WTC11 (cell line): ENCODE data around the gene GALR3. TPM values are rescaled to one million over a fixed set of nuclear protein-coding genes. Genes with fewer than 3 reads are reported as not detected.
A peak's percentile ranks its signal among the peaks of the same experiment; 100 is the strongest.

Experiments used
- FOXP1 ChIP-seq: sonication (generic); formaldehyde crosslinking; IDR thresholded peaks from 2 replicates; pipeline ENCODE4 v1.8.0; 2022; ENCODE audit warnings: missing genetic modification reagents, mild to moderate bottlenecking, moderate library complexity, borderline replicate concordance
- MYBL2 ChIP-seq: sonication (generic); formaldehyde crosslinking; IDR thresholded peaks from 2 replicates; pipeline ENCODE4 v1.8.1; 2023; ENCODE audit warnings: mild to moderate bottlenecking, moderate library complexity, missing genetic modification reagents
- NFE2L1 ChIP-seq: sonication (generic); formaldehyde crosslinking; IDR thresholded peaks from 2 replicates; pipeline ENCODE4 v1.8.1; 2023; ENCODE audit warnings: missing genetic modification reagents
- OVOL2 ChIP-seq: fragments of 250-450 bp; sonication (Bioruptor Pico); IDR thresholded peaks from 2 replicates; pipeline ENCODE4 v1.9.0; 2021; ENCODE audit warnings: mild to moderate bottlenecking, borderline replicate concordance
- RELA ChIP-seq: sonication (generic); formaldehyde crosslinking; IDR thresholded peaks from 2 replicates; pipeline ENCODE4 v1.8.1; 2022; ENCODE audit warnings: missing genetic modification reagents, mild to moderate bottlenecking, borderline replicate concordance
- SMAD3 ChIP-seq: sonication (generic); formaldehyde crosslinking; IDR thresholded peaks from 2 replicates; pipeline ENCODE4 v1.8.0; 2022; ENCODE audit warnings: missing genetic modification reagents, mild to moderate bottlenecking, borderline replicate concordance
- TP53 ChIP-seq: sonication (generic); formaldehyde crosslinking; IDR thresholded peaks from 2 replicates; pipeline ENCODE4 v1.8.1; 2023; ENCODE audit warnings: mild to moderate bottlenecking, missing genetic modification reagents
- ZBTB21 ChIP-seq: sonication (generic); formaldehyde crosslinking; IDR thresholded peaks from 2 replicates; pipeline ENCODE4 v1.8.1; 2023; ENCODE audit warnings: mild to moderate bottlenecking, missing genetic modification reagents, borderline replicate concordance
- ZNF138 ChIP-seq: sonication (generic); formaldehyde crosslinking; conservative IDR thresholded peaks from 2 replicates; pipeline ENCODE4 v1.8.1; 2022; ENCODE audit warnings: mild to moderate bottlenecking, moderate library complexity, missing genetic modification reagents
- ZNF423 ChIP-seq: fragments of 250-450 bp; sonication (Bioruptor Pico); IDR thresholded peaks from 2 replicates; pipeline ENCODE4 v2.1.2; 2022; ENCODE audit warnings: mild to moderate bottlenecking, moderate library complexity
- total RNA-seq: library from RNA; stranded (reverse); gene quantifications from 3 replicates; pipeline ENCODE4 v1.2.3, GENCODE V29; 2021
- TF ChIP-seq, protein P1 (sequence below): sonication (generic); formaldehyde crosslinking; IDR thresholded peaks from 2 replicates; pipeline ENCODE4 v1.8.1; 2022; ENCODE audit warnings: low read depth, mild to moderate bottlenecking, moderate library complexity, missing genetic modification reagents, borderline replicate concordance
- TF ChIP-seq, protein P2 (sequence below): fragments of 200-600 bp; IDR thresholded peaks from 2 replicates; pipeline ENCODE4 v1.8.0; 2022; ENCODE audit warnings: antibody characterized with exemption
- TF ChIP-seq, protein P3 (sequence below): sonication (generic); formaldehyde crosslinking; IDR thresholded peaks from 2 replicates; pipeline ENCODE4 v1.8.1; 2022; ENCODE audit warnings: missing genetic modification reagents, borderline replicate concordance
- TF ChIP-seq, protein P4 (sequence below): fragments of 250-450 bp; sonication (Bioruptor Pico); IDR thresholded peaks from 2 replicates; pipeline ENCODE4 v1.9.0; 2021; ENCODE audit warnings: mild to moderate bottlenecking
- TF ChIP-seq, protein P5 (sequence below): sonication (generic); formaldehyde crosslinking; IDR thresholded peaks from 2 replicates; pipeline ENCODE4 v1.8.1; 2022; ENCODE audit warnings: mild to moderate bottlenecking, moderate library complexity, missing genetic modification reagents
- TF ChIP-seq, protein P6 (sequence below): sonication (generic); formaldehyde crosslinking; IDR thresholded peaks from 2 replicates; pipeline ENCODE4 v1.8.1; 2023; ENCODE audit warnings: mild to moderate bottlenecking, moderate library complexity, missing genetic modification reagents
- TF ChIP-seq, protein P7 (sequence below): sonication (generic); formaldehyde crosslinking; IDR thresholded peaks from 2 replicates; pipeline ENCODE4 v1.8.0; 2022; ENCODE audit warnings: mild to moderate bottlenecking, missing genetic modification reagents

Gene GALR3
- total RNA-seq, 1 experiment from 2014 or later: 0.79 TPM

DNA sequence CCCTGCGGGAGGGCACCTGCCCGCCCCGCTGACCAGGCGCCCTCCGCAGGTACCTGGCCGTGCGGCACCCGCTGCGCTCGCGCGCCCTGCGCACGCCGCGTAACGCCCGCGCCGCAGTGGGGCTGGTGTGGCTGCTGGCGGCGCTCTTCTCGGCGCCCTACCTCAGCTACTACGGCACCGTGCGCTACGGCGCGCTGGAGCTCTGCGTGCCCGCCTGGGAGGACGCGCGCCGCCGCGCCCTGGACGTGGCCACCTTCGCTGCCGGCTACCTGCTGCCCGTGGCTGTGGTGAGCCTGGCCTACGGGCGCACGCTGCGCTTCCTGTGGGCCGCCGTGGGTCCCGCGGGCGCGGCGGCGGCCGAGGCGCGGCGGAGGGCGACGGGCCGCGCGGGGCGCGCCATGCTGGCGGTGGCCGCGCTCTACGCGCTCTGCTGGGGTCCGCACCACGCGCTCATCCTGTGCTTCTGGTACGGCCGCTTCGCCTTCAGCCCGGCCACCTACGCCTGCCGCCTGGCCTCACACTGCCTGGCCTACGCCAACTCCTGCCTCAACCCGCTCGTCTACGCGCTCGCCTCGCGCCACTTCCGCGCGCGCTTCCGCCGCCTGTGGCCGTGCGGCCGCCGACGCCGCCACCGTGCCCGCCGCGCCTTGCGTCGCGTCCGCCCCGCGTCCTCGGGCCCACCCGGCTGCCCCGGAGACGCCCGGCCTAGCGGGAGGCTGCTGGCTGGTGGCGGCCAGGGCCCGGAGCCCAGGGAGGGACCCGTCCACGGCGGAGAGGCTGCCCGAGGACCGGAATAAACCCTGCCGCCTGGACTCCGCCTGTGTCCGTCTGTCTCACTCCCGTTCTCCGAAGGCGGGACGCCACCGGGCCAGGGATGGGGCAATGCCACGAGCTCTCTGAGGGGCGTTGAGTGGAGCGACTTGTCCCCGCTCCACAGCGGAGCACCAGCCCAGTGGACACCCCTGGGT, 1.8 kb downstream of the GALR3 start (continued):
- TF ChIP-seq, protein P1, sequence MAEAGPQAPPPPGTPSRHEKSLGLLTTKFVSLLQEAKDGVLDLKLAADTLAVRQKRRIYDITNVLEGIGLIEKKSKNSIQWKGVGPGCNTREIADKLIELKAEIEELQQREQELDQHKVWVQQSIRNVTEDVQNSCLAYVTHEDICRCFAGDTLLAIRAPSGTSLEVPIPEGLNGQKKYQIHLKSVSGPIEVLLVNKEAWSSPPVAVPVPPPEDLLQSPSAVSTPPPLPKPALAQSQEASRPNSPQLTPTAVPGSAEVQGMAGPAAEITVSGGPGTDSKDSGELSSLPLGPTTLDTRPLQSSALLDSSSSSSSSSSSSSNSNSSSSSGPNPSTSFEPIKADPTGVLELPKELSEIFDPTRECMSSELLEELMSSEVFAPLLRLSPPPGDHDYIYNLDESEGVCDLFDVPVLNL (CRISPR knock-in tag): 0 out of 2 replicates have a peak, but pooled peaks have one; percentile 50
- TF ChIP-seq OVOL2 (no peak), NFE2L1 (CRISPR knock-in tag) (peak; percentile 23; the same call in 1 of the 2 replicates), SMAD3 (CRISPR knock-in tag) (no peak), TP53 (peak; percentile 59), ZNF138 (CRISPR knock-in tag) (0 out of 2 replicates have a peak, but pooled peaks have one; percentile 32), RELA (CRISPR knock-in tag) (no peak), MYBL2 (no peak), ZBTB21 (CRISPR knock-in tag) (0 out of 2 replicates have a peak, but pooled peaks have one; percentile 25), ZNF423 (CRISPR knock-in tag) (peak; percentile 91), FOXP1 (CRISPR knock-in tag) (0 out of 2 replicates have a peak, but pooled peaks have one; percentile 35)
- TF ChIP-seq, protein P2, sequence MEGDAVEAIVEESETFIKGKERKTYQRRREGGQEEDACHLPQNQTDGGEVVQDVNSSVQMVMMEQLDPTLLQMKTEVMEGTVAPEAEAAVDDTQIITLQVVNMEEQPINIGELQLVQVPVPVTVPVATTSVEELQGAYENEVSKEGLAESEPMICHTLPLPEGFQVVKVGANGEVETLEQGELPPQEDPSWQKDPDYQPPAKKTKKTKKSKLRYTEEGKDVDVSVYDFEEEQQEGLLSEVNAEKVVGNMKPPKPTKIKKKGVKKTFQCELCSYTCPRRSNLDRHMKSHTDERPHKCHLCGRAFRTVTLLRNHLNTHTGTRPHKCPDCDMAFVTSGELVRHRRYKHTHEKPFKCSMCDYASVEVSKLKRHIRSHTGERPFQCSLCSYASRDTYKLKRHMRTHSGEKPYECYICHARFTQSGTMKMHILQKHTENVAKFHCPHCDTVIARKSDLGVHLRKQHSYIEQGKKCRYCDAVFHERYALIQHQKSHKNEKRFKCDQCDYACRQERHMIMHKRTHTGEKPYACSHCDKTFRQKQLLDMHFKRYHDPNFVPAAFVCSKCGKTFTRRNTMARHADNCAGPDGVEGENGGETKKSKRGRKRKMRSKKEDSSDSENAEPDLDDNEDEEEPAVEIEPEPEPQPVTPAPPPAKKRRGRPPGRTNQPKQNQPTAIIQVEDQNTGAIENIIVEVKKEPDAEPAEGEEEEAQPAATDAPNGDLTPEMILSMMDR: no peak
- TF ChIP-seq, protein P3, sequence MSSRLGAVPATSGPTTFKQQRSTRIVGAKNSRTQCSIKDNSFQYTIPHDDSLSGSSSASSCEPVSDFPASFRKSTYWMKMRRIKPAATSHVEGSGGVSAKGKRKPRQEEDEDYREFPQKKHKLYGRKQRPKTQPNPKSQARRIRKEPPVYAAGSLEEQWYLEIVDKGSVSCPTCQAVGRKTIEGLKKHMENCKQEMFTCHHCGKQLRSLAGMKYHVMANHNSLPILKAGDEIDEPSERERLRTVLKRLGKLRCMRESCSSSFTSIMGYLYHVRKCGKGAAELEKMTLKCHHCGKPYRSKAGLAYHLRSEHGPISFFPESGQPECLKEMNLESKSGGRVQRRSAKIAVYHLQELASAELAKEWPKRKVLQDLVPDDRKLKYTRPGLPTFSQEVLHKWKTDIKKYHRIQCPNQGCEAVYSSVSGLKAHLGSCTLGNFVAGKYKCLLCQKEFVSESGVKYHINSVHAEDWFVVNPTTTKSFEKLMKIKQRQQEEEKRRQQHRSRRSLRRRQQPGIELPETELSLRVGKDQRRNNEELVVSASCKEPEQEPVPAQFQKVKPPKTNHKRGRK (CRISPR knock-in tag): no peak
- TF ChIP-seq, protein P4, sequence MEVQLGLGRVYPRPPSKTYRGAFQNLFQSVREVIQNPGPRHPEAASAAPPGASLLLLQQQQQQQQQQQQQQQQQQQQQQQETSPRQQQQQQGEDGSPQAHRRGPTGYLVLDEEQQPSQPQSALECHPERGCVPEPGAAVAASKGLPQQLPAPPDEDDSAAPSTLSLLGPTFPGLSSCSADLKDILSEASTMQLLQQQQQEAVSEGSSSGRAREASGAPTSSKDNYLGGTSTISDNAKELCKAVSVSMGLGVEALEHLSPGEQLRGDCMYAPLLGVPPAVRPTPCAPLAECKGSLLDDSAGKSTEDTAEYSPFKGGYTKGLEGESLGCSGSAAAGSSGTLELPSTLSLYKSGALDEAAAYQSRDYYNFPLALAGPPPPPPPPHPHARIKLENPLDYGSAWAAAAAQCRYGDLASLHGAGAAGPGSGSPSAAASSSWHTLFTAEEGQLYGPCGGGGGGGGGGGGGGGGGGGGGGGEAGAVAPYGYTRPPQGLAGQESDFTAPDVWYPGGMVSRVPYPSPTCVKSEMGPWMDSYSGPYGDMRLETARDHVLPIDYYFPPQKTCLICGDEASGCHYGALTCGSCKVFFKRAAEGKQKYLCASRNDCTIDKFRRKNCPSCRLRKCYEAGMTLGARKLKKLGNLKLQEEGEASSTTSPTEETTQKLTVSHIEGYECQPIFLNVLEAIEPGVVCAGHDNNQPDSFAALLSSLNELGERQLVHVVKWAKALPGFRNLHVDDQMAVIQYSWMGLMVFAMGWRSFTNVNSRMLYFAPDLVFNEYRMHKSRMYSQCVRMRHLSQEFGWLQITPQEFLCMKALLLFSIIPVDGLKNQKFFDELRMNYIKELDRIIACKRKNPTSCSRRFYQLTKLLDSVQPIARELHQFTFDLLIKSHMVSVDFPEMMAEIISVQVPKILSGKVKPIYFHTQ: no peak
- TF ChIP-seq, protein P5, sequence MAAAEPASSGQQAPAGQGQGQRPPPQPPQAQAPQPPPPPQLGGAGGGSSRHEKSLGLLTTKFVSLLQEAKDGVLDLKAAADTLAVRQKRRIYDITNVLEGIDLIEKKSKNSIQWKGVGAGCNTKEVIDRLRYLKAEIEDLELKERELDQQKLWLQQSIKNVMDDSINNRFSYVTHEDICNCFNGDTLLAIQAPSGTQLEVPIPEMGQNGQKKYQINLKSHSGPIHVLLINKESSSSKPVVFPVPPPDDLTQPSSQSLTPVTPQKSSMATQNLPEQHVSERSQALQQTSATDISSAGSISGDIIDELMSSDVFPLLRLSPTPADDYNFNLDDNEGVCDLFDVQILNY: peak; percentile 17; the same call in 1 of the 2 replicates
- TF ChIP-seq, protein P6, sequence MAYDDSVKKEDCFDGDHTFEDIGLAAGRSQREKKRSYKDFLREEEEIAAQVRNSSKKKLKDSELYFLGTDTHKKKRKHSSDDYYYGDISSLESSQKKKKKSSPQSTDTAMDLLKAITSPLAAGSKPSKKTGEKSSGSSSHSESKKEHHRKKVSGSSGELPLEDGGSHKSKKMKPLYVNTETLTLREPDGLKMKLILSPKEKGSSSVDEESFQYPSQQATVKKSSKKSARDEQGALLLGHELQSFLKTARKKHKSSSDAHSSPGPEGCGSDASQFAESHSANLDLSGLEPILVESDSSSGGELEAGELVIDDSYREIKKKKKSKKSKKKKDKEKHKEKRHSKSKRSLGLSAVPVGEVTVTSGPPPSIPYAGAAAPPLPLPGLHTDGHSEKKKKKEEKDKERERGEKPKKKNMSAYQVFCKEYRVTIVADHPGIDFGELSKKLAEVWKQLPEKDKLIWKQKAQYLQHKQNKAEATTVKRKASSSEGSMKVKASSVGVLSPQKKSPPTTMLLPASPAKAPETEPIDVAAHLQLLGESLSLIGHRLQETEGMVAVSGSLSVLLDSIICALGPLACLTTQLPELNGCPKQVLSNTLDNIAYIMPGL (CRISPR knock-in tag): peak; percentile 87
- TF ChIP-seq, protein P7, sequence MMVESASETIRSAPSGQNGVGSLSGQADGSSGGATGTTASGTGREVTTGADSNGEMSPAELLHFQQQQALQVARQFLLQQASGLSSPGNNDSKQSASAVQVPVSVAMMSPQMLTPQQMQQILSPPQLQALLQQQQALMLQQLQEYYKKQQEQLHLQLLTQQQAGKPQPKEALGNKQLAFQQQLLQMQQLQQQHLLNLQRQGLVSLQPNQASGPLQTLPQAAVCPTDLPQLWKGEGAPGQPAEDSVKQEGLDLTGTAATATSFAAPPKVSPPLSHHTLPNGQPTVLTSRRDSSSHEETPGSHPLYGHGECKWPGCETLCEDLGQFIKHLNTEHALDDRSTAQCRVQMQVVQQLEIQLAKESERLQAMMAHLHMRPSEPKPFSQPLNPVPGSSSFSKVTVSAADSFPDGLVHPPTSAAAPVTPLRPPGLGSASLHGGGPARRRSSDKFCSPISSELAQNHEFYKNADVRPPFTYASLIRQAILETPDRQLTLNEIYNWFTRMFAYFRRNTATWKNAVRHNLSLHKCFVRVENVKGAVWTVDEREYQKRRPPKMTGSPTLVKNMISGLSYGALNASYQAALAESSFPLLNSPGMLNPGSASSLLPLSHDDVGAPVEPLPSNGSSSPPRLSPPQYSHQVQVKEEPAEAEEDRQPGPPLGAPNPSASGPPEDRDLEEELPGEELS: peak; percentile 17
